Vagina (tissue), 2 donors: Measurements from ENCODE around the gene ITPRIP.

Experiments used
- CTCF ChIP-seq, 3 experiments: fragments of 450-650 bp in 2 of 3; fragments of 200-600 bp in 1 of 3; sonication (generic) in 1 of 3; IDR thresholded peaks; one replicate each; pipeline ENCODE4 v1.5.1; 2017 to 2019; ENCODE audit warnings: antibody characterized with exemption in 3 of 3, mild to moderate bottlenecking in 2 of 3, moderate library complexity in 2 of 3
- POLR2AphosphoS5 ChIP-seq, 2 donors: sonication (generic); formaldehyde crosslinking; IDR thresholded peaks; one replicate each; pipeline ENCODE4 v1.9.0; 2017; ENCODE audit warnings: antibody characterized with exemption in 2 of 2, mild to moderate bottlenecking in 2 of 2, low read depth in 1 of 2; ENCODE audit not compliant: insufficient read depth in 1 of 2

GRCh38 chr10:104353325-104354048 lies 15.2 kb upstream of the ITPRIP start, which contains the start of gene CFAP58:
- TF ChIP-seq CTCF (IDR thresholded peaks at IDR 0.05): peak; percentile 41 to 45 (median 43)
- peak; percentile 75 to 86 for TF ChIP-seq POLR2AphosphoS5 (IDR thresholded peaks at IDR 0.05; ENCODE audit: insufficient read depth in 1 of 2, low read depth in 1 of 2)
